ENCODE measurements around the gene CALN1. TPM values are rescaled to one million over a fixed set of nuclear protein-coding genes. Genes with fewer than 3 reads are reported as not detected.

CALN1 gene
- polyA plus RNA-seq, 1 experiment, result not detected

GRCh38 chr7:72337390-72338167 lies 74.6 kb downstream of the CALN1 start:
- Histone ChIP-seq H3K36me3 (ENCODE audit: control insufficient read depth, insufficient read depth, low read length) (no peaks in the 10 kb centered on the region), H3K4me3 (ENCODE audit: low read depth, low read length) (no peak overlapping the region), H3K27me3 (ENCODE audit: control insufficient read depth, insufficient read depth, low read length) (no peaks in the 10 kb centered on the region)
- CTCF ChIA-PET, result interaction anchor here (0.7 kb wide), 1 partner anchor 999 kb away, joined by 3 read pairs; no protein-coding TSS in a partner anchor
- DNase-seq (ENCODE audit: low read depth), result no peak
- TF ChIP-seq CTCF (IDR thresholded peaks at IDR 0.05; ENCODE audit: insufficient read depth, low read depth, low read length), result no peak
- POLR2A ChIA-PET, result no interaction called here

GRCh38 chr7:72336632-72337389 lies 75.3 kb downstream of the CALN1 start:
- POLR2A ChIA-PET, result no interaction called here
- CTCF ChIA-PET, result no interaction called here
- no peaks in the 10 kb centered on the region for H3K27me3 ChIP-seq (ENCODE audit: control insufficient read depth, insufficient read depth, low read length)
- H3K4me3 ChIP-seq (ENCODE audit: low read depth, low read length), result no peak overlapping the region
- no peak for TF ChIP-seq CTCF (IDR thresholded peaks at IDR 0.05; ENCODE audit: insufficient read depth, low read depth, low read length)
- DNase-seq (ENCODE audit: low read depth), result no peak
- no peaks in the 10 kb centered on the region for H3K36me3 ChIP-seq (ENCODE audit: control insufficient read depth, insufficient read depth, low read length)

- CTCF ChIA-PET, result no interaction called here
- TF ChIP-seq CTCF (IDR thresholded peaks at IDR 0.05; ENCODE audit: insufficient read depth, low read depth, low read length), result no peak
- DNase-seq (ENCODE audit: low read depth), result no peak
- H3K27me3 ChIP-seq (ENCODE audit: control insufficient read depth, insufficient read depth, low read length), result no peaks in the 10 kb centered on the region
- POLR2A ChIA-PET, result no interaction called here
- no peak overlapping the region for H3K4me3 ChIP-seq (ENCODE audit: low read depth, low read length)
- H3K36me3 ChIP-seq (ENCODE audit: control insufficient read depth, insufficient read depth, low read length), result no peaks in the 10 kb centered on the region
Observed at GRCh38 chr7:72336382-72336631, 75.8 kb downstream of the CALN1 start.

GRCh38 chr7:72335561-72336381 lies 76.4 kb downstream of the CALN1 start:
- CTCF ChIA-PET, result no interaction called here
- no peak overlapping the region for H3K4me3 ChIP-seq (ENCODE audit: low read depth, low read length)
- H3K27me3 ChIP-seq (ENCODE audit: control insufficient read depth, insufficient read depth, low read length), result no peaks in the 10 kb centered on the region
- no peaks in the 10 kb centered on the region for H3K36me3 ChIP-seq (ENCODE audit: control insufficient read depth, insufficient read depth, low read length)
- POLR2A ChIA-PET, result no interaction called here
- TF ChIP-seq CTCF (IDR thresholded peaks at IDR 0.05; ENCODE audit: insufficient read depth, low read depth, low read length), result no peak
- no peak for DNase-seq (ENCODE audit: low read depth)

- Histone ChIP-seq H3K27me3 (ENCODE audit: control insufficient read depth, insufficient read depth, low read length) (no peaks in the 10 kb centered on the region), H3K4me3 (ENCODE audit: low read depth, low read length) (no peak overlapping the region), H3K36me3 (ENCODE audit: control insufficient read depth, insufficient read depth, low read length) (no peaks in the 10 kb centered on the region)
- ChIA-PET CTCF (no interaction called here), POLR2A (no interaction called here)
- DNase-seq (ENCODE audit: low read depth), result no peak
- no peak for TF ChIP-seq CTCF (IDR thresholded peaks at IDR 0.05; ENCODE audit: insufficient read depth, low read depth, low read length)
Observed at GRCh38 chr7:72334698-72335097, 77.4 kb downstream of the CALN1 start.
